Skeletal muscle satellite cell (primary cell): ENCODE data around the gene REP15.

ENCODE experiments used
- H3K27me3 ChIP-seq: 2 replicates; pipeline ENCODE4 v1.7.0; 2013; ENCODE audit warnings: low read length; ENCODE audit not compliant: control insufficient read depth, insufficient read depth
- H3K36me3 ChIP-seq: 2 replicates; pipeline ENCODE4 v1.7.0; 2013; ENCODE audit warnings: mild to moderate bottlenecking, control low read depth, low read length; ENCODE audit not compliant: insufficient read depth
- H3K4me1 ChIP-seq: 2 replicates; pipeline ENCODE4 v1.7.0; 2013; ENCODE audit warnings: low read length; ENCODE audit not compliant: control insufficient read depth, insufficient read depth
- H3K4me2 ChIP-seq: 2 replicates; pipeline ENCODE4 v1.7.0; 2013; ENCODE audit warnings: mild to moderate bottlenecking, low read length
- H3K4me3 ChIP-seq: 2 replicates; pipeline ENCODE4 v1.7.0; 2013; ENCODE audit warnings: low read length
- H3K9ac ChIP-seq: 2 replicates; pipeline ENCODE4 v1.7.0; 2013; ENCODE audit warnings: mild to moderate bottlenecking, low read depth, low read length, moderate library complexity
- H3K9me3 ChIP-seq: replicated peaks from 2 replicates; pipeline ENCODE4 v1.7.0; 2013; ENCODE audit warnings: mild to moderate bottlenecking, control low read depth, low read length

REP15 gene

GRCh38 chr12:27703720-27704452 lies 7.6 kb downstream of the REP15 start:
- Histone ChIP-seq H3K27me3 (no peaks in the 10 kb centered on the region), H3K4me1 (no peaks in the 10 kb centered on the region), H3K9ac (no peak overlapping the region), H3K4me2 (no peak overlapping the region), H3K9me3 (no peaks in the 10 kb centered on the region), H3K36me3 (peaks cover 1% of the 10 kb centered on the region), H3K4me3 (no peak overlapping the region)

DNA sequence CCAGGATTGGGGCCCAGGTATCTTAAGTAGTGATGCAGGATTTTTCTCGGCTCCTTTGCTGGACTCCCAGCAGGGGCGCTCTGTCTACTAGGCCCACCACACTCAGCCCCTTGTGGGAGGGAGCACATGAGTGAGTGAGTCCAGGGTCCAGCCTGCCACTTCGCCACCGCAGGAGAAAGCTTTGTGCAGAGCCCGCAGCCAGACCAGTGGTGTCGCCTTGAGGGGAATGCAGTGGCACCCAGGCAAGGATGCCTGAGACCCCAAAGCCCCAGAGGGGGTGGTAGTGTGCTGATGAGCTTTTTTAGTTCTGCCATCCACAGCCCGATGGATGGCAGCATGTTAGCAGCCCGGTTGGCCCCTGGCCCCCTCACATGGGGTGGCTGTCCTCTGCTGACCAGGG lies 9.0 kb downstream of the REP15 start:
- Histone ChIP-seq H3K9ac (no peak overlapping the region), H3K4me2 (no peak overlapping the region), H3K4me3 (no peak overlapping the region), H3K36me3 (no peaks in the 10 kb centered on the region), H3K9me3 (no peaks in the 10 kb centered on the region), H3K27me3 (no peaks in the 10 kb centered on the region), H3K4me1 (no peaks in the 10 kb centered on the region)

- Histone ChIP-seq H3K36me3 (no peaks in the 10 kb centered on the region), H3K9ac (no peak overlapping the region), H3K9me3 (no peaks in the 10 kb centered on the region), H3K4me3 (no peak overlapping the region), H3K4me1 (peaks cover 7% of the 10 kb centered on the region), H3K4me2 (no peak overlapping the region), H3K27me3 (no peaks in the 10 kb centered on the region)
Measured at GRCh38 chr12:27707216-27707615, 11.0 kb downstream of the REP15 start.

DNA sequence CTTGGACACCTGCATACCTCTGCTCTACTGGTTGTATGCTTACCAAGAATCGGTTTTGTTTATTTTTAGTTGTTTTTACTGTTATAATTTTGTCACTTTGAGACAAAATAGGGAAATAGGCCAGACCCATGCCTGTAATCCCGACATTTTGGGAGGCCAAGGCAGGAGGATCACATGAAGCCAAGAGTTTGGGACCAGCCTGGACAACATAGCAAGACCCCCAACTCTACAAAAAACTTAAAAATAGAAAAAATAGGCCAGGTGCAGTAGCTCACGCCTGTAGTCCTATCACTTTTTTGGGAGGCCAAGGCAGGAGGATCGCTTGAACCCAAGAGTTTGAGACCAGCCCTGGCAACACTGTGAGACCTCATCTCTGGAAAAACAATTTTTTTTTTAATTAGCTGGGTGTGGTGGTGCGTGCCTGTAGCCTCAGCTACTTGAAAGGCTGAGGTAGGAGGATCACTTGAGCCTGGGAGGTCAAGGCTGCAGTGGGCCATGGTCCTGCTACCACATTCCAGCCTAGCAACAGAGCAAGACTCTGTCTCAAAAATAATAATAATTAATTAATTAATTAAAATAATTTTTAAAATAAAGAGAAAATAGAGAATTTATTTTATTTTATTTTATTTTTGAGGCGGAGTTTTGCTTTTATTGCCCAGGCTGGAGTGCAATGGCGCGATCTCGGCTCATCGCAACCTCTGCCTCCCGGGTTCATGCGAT lies 13.1 kb downstream of the REP15 start:
- Histone ChIP-seq H3K4me3 (peak overlapping the region; percentile 92), H3K9me3 (no peaks in the 10 kb centered on the region), H3K4me1 (peaks cover 8% of the 10 kb centered on the region), H3K27me3 (no peaks in the 10 kb centered on the region), H3K36me3 (peaks cover 4% of the 10 kb centered on the region), H3K9ac (peak overlapping the region; percentile 88), H3K4me2 (peak overlapping the region; percentile 90)

GRCh38 chr12:27709932-27710591 lies 13.8 kb downstream of the REP15 start:
- H3K4me1 ChIP-seq: peaks cover 8% of the 10 kb centered on the region

DNA sequence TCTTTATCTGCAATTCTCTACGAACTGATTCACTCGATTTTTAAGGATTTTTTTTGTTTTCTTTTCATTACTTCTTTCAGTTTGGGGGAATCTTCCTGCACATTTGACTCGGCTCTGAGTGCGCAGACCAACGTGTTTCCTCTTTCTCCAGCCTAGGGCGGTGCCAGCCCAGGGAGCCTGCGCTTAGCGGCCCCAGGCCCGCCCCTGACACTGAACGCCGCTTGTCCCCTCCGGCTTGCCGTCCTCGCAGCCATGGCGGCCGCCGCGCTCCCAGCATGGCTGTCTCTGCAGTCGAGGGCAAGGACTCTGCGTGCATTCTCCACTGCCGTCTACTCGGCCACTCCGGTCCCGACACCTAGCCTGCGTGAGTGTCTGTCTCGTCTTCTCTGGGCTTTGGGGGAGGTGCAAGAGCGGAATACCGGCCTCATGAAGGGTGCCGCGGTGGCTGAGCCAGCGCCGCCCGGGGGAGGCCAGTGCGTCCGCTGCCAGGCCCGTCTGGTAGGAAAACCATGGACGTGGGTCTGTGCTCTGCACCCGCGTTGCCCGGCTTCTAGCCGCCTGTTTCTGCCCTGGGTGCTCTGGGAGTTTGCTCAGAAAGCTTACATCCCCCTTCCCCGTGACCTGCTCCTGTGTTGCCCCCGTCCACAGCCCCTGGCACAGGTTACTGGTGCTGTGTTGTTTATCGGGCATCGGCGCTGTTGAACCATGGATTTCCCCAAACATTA lies 14.5 kb downstream of the REP15 start, which contains the start of gene MRPS35:
Gene MRPS35, plus strand, starts transcription at position 241 of the 725 bp plus-strand sequence. Its CDS starts 12 bp downstream, at position 253.
- Histone ChIP-seq H3K4me3 (peak within 1 kb of the TSS; percentile 92), H3K27me3 (no peaks in the 10 kb centered on the region), H3K9me3 (no peaks in the 10 kb centered on the region), H3K4me1 (peaks cover 8% of the 10 kb centered on the region), H3K4me2 (peak within 1 kb of the TSS; percentile 90), H3K36me3 (peaks cover 16% of the 10 kb centered on the region), H3K9ac (peak within 1 kb of the TSS; percentile 88)

More at GRCh38 chr12:27709932-27710591, 13.8 kb downstream of the REP15 start:
- Histone ChIP-seq H3K4me3 (peak overlapping the region; percentile 92), H3K36me3 (peaks cover 10% of the 10 kb centered on the region), H3K27me3 (no peaks in the 10 kb centered on the region), H3K4me2 (peak overlapping the region; percentile 90), H3K9ac (peak overlapping the region; percentile 88), H3K9me3 (no peaks in the 10 kb centered on the region)

DNA sequence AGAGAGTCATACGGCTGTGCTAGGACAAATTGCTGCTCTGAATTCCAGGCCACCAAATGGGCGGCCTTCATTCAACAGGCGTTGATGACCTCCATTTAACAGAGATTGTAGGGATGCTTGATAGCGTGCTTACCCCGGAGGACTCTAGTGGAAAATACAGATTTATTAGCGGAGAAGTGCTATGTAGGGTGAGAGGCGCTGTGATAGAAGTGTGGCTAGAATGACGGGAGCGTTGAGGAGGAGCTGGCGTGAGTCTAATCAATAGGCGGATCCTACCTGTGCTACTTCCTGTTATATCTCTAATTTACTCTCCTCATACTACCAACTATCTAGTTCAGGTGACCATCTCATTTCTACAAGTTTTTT lies 15.1 kb downstream of the REP15 start:
- no peaks in the 10 kb centered on the region for H3K9me3 ChIP-seq
- no peaks in the 10 kb centered on the region for H3K27me3 ChIP-seq
- peak overlapping the region; percentile 90 for H3K4me2 ChIP-seq
- peak overlapping the region; percentile 92 for H3K4me3 ChIP-seq
- peaks cover 8% of the 10 kb centered on the region for H3K4me1 ChIP-seq
- peak overlapping the region; percentile 88 for H3K9ac ChIP-seq
- H3K36me3 ChIP-seq: peaks cover 21% of the 10 kb centered on the region

DNA sequence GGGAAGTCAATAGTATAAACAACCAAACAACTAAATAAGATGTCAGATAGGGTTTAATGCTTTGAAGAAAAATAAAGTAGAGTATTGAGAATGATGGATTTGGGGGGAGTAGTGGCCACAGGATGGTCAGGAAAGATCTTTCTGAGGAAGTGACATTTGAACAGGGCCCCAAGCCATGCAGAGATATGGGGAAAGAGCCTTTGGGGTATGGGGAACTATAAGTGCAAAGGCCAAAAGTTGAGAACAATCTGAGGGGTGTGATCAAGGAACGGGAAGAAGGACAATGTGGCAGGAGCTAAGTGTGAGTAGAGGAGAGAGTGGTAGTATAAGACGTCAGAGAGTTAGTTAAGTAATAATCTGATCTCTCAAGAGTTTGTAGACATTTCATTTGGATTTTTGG lies 15.7 kb downstream of the REP15 start:
- Histone ChIP-seq H3K9ac (peak overlapping the region; percentile 88), H3K36me3 (peaks cover 23% of the 10 kb centered on the region), H3K4me3 (peak overlapping the region; percentile 92), H3K4me1 (peaks cover 8% of the 10 kb centered on the region), H3K9me3 (no peaks in the 10 kb centered on the region), H3K27me3 (no peaks in the 10 kb centered on the region), H3K4me2 (peak overlapping the region; percentile 90)

- Histone ChIP-seq H3K4me1 (no peaks in the 10 kb centered on the region), H3K36me3 (peaks cover 29% of the 10 kb centered on the region), H3K27me3 (no peaks in the 10 kb centered on the region), H3K4me2 (no peak overlapping the region), H3K9me3 (no peaks in the 10 kb centered on the region), H3K9ac (no peak overlapping the region), H3K4me3 (no peak overlapping the region)
Measured at GRCh38 chr12:27723212-27723611, 27.0 kb downstream of the REP15 start.

DNA sequence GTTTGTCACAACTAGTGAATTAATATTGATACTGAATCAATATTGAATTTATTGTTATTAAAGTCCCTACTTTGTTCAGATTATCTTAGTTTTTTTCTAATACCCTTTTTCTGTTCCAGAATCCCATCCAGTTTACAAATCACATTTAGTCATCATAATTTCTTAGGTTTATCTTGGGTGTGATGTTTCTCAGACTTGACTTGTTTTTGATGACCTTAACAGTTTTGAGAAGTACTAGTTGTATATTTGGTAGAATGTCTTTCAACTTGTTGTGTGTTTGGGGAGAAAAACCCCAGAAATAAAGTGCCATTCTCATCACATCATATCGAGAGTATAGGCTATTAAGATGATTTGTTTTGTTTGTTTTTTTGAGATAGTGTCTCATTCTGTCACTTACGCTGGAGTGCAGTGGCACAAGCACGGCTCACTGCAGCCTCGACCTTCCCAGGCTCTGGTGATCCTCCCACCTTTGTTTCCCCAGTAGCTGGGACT lies 33.9 kb downstream of the REP15 start:
- Histone ChIP-seq H3K9me3 (no peaks in the 10 kb centered on the region), H3K4me1 (no peaks in the 10 kb centered on the region), H3K4me2 (no peak overlapping the region), H3K36me3 (peaks cover 28% of the 10 kb centered on the region), H3K9ac (no peak overlapping the region), H3K27me3 (no peaks in the 10 kb centered on the region), H3K4me3 (no peak overlapping the region)

DNA sequence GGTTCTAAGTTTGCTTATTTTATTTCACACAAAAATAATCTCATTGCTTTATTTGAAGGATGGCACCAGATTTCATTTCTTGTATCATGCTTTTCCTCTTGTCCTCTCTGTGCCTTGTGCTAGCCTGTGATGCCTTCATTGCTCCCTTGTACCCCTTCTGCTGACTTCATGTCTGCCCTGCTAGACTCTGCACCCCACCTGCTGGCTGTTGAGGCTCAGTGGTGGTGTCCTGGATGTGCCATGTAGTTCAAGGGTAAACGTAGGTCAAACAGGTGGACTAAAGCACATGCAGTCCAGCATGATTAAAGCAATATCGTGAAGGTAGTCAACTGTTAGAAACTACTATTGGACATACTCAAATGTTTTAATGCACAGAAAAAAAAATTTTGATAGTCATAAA lies 36.0 kb downstream of the REP15 start:
- H3K4me2 ChIP-seq: no peak overlapping the region
- peaks cover 28% of the 10 kb centered on the region for H3K36me3 ChIP-seq
- H3K9ac ChIP-seq: no peak overlapping the region
- H3K4me3 ChIP-seq: no peak overlapping the region
- no peaks in the 10 kb centered on the region for H3K9me3 ChIP-seq
- H3K4me1 ChIP-seq: no peaks in the 10 kb centered on the region
- no peaks in the 10 kb centered on the region for H3K27me3 ChIP-seq
